NCI-H2171 (cell line): Measurements from ENCODE around the gene CYP3A7.
"Not testable (repeated sequence)": the region's sequence is repeated elsewhere in the genome, so short reads cannot be mapped to it uniquely, and the experiment has no call there.

Experiments
- DNase-seq: peaks from one replicate; lab custom pipeline; 2025; lab: John Stamatoyannopoulos, UW

Gene CYP3A7

DNA sequence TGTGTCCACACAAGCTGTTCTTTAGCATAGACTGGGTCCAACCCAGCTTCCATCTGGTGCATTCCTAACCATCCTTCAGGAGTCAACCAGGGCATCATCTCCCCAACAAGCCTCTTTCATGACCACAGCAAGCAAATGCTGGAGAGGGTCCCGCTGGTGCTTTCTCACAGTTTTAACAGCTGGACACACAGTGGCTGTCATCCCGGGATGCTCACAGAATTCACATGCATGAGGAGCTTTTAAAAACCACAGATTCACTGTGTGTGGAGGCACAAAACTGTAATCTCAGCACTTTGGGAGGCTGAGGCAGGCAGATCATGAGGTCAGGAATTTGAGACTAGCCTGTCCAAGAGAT is 6.4 kb upstream of the CYP3A7 start:
- DNase-seq: no peak

DNA sequence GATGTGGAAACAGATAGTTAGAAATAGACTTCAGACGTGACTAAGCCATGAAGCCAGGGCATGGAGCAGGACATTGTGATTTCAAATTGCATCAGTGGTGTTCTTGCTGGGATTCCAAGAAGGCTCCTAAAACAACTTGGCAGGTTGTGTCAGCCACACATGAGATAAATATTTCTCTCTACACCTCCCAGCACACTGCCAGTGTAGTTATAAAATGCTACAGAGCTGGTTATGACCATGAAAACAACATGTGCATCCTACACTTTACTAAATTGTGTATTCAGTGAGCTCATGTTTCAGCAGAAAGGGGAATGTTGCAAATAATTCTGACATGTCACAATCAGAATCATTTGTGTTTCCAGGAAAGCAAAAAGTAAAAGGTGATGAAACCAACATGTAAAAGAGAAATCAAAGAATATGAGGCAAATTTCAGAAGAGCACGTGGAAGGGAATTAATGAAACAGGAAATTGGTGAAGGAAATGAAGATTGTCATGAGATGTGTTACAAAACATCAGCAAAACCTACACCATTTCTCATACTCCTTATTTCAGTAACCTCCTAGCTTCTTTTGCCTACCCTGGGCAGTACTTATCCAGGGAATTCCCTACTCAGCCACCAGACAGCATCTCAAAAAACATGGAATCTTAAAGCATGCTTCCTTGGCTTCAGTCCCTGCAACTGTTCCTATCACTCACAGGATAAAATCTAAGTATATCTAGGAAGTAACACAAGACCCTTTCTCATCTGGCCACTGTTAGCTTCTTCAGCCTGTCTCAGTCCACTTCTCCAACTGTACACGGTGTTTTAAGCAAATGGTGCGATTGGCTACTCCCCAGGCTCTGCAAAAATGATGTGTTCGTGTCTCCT is 5.8 kb upstream of the CYP3A7 start:
- no peak for DNase-seq

DNA sequence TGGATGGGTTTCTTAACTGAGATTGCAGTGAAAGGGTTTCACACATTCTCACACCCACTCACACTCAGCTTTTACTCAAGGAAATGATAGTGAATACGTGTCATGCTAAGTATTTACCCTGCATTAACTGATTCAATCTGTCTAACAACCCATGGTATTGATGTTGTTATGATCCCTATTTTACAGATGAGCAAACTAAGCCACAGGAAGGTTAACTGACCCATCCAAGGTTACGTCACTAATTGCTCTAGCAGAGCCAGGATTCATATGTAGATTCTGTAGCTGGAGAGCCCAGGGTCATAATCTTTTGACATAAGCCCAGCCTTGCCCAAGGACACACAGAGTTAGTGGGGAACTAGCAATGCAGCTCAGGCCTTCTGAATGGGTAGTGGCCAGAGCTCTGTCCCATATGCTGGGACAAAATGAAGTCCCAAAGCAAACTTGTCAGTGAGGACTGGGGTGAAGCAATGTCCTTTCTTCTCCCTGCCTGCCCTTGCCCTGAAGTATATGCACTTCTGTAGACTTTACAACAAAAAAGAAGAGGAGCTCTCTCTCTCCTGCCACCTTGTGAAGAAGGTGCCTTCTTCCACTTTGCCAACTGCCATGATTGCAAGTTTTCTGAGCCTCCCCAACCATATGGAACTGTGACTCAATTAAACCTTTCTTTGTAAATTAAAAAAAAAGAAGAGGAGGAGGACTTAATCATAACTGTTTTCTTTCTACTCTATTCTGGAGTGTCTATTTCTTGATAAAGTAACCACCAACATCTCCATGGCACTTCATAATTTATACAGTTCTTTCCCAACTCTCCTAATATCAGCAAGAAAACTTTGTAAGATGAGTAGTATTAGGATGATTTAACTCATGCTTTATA is 4.9 kb upstream of the CYP3A7 start:
- no peak for DNase-seq

DNA sequence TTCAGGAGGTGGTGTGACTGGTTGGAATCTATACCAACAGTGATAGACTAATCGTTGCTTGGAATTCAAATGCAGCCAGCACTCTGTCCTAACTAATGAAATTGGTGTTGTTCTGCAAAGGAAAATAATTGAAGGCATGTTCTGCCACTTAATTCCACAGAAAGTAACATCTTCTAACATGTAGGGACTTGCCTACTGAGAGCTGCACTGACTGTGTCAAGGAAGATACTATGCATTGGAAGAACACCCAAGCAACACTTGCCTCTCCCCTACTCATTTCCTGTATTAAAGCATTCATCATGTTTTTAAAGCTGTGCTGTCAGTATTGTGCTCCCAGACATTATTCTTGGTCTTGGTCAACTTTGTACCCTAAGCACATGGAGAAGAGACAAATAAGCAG is 2.7 kb upstream of the CYP3A7 start:
- no peak for DNase-seq

DNA sequence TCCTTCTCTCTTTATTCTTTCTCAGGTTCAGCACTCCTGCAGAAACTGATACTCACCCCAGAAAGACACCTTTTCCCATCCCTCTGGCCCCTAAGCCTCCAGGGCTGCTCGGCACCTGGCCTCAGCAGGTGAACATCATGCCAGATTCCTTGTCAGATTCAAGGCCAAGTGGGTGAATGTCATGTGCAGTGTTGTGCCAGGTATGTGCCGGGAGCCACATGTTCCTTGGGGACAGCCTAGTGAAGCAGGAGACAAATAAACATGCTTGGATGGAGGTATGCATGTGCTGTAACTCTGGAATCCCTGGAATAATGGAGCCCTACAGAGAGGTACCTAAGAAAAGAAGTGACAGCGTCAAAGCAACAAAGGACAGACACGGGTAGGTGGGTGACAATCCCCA is 1.7 kb upstream of the CYP3A7 start:
- not testable (repeated sequence) for DNase-seq

DNA sequence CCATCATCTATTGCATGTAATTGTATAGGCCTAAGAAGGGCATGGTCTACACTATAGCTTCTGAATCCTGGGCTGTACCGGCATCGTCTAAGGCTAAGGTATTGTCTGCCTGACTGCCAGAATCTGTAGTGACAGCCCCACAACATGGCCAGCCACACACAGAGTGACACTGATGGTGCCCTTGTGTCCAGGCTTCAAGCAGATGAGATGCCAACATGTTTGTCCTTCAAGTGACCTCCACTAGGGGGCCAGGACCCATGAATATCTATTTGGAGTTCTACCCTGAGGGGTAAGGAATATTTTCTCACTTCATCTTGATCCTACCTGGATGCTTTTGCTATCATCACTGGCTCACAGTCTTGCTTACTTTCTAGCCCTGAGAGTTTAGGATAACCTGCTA is 1.5 kb downstream of the CYP3A7 start:
- DNase-seq: no peak

DNA sequence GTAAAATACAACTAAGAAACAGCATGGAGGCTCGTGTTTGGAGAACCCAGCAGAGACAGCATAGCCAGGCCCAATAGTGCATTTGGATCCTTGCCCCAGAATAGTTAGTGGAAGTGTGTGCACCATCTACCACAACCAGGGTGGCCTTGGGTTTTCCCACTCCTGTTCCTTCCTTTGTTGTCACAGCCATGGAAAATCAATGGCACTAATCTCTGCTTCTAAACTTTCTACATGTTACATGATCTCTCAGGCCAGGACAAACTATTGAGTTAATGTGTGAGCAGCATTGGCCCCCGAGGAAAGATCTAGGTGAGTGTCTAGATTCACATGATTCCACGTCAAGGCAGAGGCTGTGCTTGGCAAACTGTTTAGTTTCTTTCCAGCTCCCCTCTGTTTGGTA is 2.0 kb downstream of the CYP3A7 start:
- no peak for DNase-seq

DNA sequence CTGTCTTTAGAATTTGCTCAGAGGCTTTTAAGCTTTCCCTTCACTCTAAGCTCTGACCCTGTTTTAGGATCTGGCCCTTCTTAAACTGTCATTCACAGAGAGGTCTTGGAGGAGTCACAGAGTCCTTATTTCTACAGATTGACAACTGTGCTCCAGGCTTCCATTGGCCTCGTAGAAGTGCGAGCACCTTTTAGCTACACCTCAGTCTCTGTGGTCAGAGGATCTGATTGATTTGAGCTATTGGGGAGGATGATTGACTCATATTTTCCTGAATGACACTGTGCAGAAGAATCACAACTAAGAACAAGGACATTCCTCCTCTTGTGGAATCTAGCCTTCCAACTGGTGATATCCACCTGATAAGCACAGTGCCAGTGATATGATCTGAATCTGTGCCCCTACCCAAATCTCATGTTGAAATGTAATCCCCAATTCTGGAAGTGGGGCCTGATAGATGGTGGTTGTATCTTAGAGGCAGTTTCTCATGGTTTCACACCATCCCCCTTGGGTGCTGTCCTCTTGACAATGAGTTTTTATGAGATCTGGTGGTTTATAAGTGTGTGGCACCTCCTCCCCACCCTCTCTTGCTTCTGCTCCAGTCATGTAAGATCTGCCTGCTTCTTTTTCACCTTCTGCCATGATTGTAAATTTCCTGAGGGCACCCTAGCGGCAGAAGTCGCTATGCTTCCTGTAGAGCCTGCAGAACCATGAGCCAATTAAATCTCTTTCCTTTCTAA is 3.2 kb downstream of the CYP3A7 start:
- DNase-seq: no peak

DNA sequence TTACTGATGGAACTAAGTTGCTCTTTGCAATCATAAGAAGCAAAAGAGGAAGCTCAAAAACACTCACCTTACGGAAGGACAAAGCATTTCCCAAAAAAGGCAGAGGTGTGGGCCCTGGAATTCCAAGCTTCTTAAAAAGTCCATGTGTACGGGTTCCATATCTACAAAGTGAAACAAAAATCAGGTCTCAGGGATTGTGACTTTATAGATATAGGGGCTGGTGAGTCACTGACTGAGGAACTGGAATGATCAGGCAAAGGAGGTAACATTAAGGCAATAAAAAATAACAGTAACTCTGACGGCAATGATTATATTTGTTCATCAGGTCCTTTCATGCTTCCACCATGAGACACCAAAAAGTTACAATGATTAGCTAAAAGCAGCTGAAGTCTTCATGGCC is 4.0 kb downstream of the CYP3A7 start:
- no peak for DNase-seq

DNA sequence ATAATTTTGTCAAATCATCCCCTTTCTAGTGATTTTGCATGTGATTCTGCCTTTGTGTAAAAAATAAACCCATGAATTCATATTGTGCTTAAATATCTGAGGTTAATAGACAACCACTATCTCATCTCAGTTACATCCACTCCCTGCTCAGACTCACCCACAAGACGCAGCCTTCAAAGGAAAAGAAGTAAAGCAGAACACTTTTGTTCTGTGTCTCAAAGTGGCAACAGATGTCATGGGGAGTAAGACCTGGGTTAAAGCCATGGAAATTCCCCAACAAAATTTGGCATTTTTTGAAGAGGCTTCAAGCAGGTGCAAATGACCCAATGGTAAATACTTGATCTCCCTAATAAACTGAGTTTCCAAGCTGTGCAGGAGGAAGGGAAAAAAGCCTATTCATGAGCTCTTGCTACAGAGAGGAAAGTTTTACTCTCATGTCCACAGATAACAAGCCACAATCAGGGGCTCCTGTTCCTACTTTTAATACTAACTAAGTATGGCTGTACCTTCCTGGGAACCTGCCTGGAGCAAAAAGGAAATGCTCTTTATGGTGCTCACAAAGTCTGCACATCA is 4.7 kb downstream of the CYP3A7 start:
- DNase-seq: no peak

DNA sequence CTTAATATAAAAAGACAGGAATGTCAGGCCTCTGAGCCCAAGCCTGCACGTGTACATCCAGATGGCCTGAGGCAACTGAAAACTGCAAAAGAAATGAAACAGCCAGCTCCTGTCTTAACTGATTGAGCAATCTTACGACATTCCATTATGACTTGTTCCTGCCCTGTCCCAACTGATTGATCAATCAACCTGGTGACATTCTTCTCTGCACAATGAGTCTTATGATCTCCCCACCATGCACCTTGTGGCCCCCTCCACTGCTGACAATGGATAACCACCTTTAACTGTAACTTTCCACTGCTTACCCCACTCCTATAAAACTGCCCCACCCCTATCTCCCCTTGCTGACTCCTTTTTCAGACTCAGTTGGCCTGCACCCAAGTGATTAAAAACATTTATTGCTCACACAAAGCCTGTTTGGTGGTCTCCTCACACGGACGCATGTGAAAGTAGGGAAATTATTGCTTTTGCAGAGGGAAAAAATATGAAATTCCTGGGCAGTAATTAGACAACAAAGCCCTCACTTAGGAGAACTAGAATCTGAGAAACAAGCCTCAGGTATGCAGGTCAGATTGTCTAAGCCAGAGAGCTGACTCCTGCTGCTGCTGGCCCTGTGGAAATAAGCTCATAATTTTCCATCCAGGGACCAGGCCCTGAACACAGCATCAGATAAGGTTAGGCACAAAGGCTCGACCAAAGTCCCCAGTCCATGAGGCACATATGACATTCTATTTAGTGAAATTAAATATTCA is 5.3 kb downstream of the CYP3A7 start:
- no peak for DNase-seq

DNA sequence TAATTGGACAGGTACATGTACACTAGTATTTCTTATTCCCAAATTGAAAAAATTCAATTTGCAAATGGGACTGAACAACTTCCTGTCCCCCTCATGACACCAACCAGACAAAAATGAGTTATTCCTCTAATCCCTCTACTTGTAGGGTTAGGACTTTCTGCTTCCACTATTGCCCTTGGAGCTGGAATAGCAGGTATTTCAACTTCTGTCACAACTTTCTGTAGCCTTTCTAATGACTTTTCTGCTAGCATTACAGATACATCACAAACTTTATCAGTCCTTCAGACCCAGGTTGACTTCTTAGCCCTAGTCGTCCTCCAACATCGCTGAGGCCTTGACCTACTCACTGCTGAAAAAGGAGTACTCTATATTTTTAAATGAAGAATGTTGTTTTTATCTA is 6.4 kb downstream of the CYP3A7 start:
- DNase-seq: no peak

DNA sequence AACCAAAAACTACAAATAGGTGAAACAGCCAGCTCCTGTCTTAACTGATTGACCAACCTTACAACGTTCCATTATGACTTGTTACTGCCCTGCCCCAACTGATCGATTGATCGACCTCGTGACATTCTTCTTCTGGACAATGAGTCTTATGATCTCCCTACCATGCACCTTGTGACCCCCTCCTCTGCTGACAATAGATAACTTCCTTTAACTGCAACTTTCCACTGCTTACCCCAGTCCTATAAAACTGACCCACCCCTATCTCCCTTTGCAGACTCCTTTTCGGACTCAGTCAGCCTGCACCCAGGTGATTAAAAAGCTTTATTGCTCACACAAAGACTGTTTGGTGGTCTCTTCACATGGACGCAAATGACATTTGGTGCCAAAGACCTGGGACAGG is 11.8 kb downstream of the CYP3A7 start:
- DNase-seq: not testable (repeated sequence)

DNA sequence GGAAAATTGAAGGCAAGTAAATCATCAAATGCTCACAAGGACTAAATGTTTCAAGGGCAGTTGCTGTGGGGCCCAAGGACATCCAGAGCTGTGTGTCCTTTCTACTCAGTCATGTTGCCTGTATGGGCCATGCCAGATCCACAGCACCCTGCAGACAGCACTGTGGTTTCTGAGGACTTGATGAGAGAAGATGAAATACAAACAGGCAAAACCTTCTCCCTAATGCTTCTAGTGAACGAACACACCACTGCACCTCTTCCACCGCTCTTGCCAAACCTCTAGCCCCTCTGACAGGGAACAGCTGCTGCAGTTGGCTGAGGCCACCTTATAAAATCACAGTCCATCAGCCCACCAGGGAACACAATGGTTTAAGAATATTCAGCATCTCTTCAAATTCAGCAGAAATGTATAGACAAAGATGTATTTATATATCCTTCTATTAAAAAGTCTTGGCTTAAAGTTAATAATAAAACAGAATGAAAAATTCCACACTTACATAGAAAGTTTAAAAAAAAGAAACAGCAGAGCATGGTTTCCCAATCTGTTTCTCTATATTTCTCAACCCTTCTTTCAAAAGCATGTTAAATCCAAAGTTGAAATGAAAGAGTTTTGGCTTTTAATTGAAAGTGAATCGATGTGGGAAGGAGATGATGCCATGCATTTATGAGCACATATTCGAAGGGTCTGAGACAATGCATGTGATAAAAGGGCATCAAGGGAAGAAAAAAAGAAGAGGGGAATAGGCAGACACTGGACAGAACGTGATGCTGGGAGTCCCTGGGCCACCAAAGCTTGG is 14.0 kb downstream of the CYP3A7 start:
- no peak for DNase-seq

DNA sequence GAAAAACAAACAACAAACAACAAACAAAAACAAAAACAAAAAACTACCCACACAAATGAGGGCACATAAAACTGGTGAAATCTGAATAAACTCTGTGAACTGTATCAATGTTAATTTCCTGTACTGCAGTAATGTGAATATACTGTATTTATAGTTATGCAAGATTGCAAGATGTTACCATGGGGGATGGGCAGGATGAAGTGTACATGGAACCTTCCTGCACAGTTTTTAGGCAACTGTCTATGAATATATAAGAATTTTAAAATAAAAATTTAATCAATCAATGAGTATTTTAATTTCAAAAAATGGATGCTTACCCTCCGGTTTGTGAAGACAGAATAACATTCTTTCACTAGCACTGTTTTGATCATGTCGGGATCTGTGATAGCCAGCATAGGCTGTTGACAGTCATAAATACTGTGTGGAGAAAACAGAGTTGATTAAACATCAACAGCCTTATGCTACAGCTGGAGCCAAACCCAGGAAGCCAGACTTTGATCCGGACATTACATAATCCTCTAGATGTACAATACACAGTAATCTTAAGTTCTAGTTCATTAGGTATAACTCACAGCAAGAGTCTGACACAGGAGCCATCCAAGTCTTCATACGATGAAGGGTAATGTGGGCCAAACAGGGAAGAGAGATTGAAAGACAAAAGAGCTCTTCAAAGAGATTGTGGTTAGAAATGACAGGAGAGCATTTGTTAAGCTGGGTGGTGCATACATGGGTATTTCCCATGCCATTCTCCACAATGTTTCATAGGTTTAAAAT is 14.8 kb downstream of the CYP3A7 start:
- no peak for DNase-seq

DNA sequence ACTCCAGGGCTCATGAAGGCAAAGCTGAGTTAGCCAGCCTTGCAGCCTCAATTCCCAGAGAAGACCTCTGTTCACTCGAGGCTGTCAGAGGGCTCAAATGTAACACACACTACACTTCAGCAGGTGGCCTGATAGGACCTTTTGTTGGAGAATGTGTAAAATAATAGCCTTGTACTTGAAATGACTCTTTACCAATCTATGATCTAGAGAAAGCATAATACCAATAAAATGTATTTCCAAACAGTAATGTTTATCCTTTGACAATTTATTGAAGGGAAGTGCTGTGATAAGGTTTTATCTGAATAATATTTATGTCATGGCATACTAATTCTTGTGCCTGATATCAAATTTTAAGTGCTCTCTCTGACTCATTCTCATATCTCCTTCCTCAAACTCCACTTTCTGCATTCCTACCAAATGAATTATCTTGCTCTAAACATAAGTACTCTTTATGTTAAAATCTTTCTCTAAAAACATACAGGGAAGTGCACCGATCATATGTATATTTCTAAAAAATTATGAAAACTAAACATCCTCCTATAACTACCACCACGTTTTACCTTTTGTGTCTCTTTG is 20.9 kb downstream of the CYP3A7 start:
- no peak for DNase-seq

DNA sequence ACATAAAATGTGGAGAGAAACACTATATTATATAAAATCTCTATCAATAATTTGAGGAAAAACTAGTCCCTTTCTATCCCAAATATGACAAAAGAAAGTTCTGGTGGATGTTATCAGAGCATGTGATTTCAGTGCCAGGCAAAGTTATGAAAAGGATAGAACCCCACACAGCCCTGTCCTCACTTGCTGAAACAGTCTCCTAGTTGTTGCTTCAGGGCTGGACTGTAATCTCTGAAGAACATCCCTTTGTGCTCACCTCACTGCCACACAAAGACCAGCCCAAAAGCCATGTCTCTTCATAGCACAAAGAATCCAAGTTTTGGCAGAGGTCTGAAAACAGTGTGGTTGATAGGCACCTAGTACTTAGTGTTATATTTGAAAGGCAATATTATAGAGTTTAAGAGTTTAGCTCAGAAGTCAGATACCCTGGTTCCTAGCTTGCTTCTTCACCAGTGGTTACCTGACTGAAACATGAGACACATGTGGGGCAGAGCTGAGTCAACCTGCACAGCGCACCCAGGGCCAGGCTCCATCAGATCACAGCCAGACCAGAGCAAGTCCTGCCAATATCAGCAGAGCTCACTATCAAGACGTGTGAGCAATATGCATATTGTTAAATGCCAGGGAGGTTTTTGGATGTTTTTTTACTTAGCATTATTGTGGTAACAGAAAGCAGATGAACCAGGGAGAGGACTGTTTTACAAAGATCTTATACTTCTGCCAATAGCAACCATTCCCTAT is 25.0 kb downstream of the CYP3A7 start:
- DNase-seq: no peak

DNA sequence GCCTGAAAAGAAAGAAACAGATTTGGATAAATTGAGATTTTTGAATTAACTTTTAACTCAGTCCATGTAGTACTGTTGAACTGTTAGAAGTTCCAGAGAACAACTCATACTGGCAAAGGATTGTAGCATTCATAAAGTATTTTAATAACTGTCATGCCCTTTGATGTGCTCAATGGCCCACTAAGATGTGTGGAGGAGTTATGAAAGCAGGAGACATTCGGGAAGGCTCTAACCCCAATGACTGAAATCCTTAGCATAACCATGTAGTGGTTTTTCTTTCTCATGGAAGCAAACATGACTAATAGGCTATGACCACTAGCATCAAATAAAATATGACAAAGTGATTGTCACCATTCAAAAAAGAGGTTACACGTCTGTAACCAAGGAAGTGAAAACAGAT is 25.7 kb downstream of the CYP3A7 start:
- no peak for DNase-seq

DNA sequence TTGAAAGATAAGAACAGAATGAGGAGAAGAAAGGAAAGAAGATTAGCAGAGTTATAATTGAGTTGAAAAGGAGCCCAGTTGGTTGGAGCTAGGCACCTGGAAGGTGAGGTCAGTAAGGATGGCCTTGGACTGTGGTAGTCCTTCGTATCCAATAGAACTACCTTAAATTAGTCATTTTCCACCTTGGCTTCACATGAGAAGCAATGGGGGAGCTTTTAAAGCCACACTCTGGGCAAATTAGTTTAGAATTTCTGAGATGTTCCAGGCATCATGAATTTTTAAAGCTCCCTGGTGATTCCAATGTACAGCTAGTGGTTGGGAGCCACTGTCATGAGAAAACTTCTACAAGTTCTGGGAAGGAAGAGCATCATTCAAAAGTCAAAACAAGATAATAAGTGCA is 27.9 kb downstream of the CYP3A7 start:
- no peak for DNase-seq
